Erythroblast (primary cell): ENCODE results near the gene UBR2.
A peak's percentile ranks its signal among the peaks of the same experiment; 100 is the strongest.
"Not testable (repeated sequence)": the region's sequence is repeated elsewhere in the genome, so short reads cannot be mapped to it uniquely, and the experiment has no call there.

Experiments used
- DNase-seq, 2 experiments: peaks; one replicate each; lab custom pipeline; 2025; lab: John Stamatoyannopoulos, UW
- GATA1 ChIP-seq: IDR thresholded peaks from 2 replicates; pipeline ENCODE4 v1.6.1; 2011; ENCODE audit warnings: low read depth, mild to moderate bottlenecking, control low read depth, low read length, moderate library complexity
- POLR2A ChIP-seq: IDR thresholded peaks from 2 replicates; pipeline ENCODE4 v1.6.1; 2011; ENCODE audit warnings: mild to moderate bottlenecking, low read length

UBR2 gene

DNA sequence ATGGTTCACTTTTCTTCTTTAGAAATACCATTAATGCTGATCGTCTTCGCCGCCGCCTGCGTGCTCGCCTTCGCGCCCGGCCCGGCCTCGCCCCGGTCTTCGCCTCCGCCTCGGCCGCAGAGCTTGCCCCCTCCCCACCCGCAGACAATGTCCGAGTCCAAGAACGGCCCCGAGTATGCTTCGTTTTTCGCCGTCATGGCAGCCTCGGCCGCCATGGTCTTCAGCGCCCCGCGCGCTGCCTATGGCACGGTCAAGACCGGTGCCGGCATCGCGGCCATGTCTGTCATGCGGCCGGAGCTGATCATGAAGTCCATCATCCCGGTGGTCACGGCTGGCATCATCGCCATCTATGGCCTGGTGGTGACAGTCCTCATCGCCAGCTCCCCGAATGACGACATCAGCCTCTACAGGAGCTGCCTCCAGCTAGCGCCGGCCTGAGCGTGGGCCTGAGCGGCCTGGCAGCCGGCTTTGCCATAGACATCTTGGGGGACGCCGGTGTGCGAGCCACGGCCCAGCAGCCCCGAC is 163.3 kb downstream of the UBR2 start:
- DNase-seq: peak; percentile 44 to 59
- TF ChIP-seq GATA1 (no peak), POLR2A (no peak)

DNA sequence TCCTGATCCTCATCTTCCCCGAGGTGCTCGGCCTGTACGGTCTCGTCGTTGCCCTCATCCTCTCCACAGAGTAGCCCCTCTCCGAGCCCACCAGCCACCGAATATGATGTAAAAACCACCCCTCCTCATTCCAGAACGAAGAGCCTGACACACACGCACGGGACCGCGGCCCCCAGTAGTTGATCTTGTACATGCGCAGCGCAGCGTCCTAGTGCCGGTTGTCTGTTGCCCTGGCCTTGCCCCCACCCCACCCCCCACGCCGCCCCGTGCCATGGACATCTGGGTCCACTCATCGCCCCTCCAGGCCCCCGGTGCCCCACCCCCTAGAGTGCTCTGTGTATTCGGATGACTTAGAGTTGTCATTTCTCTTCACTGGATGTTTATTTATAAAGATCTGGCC is 163.8 kb downstream of the UBR2 start:
- TF ChIP-seq GATA1 (no peak), POLR2A (no peak)
- DNase-seq: no peak

DNA sequence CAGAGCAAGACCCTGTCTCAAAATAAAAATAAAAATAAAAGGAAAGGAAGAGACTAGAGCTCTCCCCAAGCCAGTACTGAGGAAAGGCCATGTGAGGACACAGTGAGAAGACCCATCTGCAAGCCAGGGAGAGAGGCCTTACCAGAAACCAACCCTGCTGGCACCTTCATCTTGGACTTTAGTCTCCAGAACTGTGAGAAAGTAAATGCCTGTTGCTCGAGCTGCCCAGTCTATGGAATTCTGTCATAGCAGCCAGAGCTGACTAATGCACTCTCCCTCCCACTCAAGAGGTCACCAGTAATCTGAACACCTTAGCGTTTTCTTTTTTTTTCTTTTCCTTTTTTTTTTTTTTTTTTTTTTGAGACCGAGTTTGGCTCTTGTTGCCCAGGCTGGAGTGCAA is 165.9 kb downstream of the UBR2 start:
- TF ChIP-seq GATA1 (no peak), POLR2A (no peak)
- DNase-seq: no peak

DNA sequence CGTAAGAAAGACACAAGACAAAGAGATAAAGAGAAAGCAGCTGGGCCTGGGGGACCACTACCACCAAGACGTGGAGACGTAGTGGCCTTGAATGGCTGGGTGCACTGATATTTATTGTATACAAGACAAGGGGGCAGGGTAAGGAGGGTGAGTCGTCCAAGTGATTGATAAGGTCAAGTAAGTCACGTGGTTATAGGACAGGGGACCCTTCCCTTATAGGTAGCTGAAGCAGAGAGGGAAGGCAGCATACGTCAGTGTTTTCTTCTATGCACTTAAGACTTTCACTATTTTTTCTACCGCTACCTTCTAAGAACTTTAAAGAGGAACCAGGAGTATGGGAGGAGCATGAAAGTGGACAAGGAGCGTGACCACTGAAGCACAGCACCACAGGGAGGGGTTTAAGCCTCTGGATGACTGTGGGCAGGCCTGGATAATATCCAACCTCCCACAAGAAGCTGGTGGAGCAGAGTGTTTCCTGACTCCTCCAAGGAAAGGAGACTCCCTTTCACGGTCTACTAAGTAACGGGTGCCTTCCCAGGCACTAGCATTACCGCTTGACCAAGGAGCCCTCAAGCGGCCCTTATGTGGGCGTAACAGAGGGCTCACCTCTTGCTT is 170.1 kb downstream of the UBR2 start:
- DNase-seq: not testable (repeated sequence)

DNA sequence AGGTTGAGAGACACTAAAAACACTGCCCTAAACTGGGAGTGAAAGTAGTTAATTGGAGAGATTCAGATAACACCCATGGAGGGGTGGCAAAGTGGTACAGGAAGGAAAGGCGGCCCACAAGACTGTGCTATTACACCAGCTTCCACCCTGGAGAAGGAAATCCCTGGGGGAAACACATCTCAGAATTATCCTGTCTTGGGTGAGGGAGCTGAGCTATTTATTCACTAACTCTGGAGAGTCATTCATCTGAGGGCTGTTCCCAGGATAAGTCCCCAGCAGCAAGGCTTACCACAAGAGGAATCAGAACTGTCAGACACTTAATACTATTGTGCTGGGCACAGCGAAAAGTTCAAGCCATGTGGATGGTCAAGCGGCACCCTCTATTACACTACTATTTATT is 172.1 kb downstream of the UBR2 start:
- DNase-seq: no peak
- TF ChIP-seq POLR2A: no peak
- no peak for TF ChIP-seq GATA1

DNA sequence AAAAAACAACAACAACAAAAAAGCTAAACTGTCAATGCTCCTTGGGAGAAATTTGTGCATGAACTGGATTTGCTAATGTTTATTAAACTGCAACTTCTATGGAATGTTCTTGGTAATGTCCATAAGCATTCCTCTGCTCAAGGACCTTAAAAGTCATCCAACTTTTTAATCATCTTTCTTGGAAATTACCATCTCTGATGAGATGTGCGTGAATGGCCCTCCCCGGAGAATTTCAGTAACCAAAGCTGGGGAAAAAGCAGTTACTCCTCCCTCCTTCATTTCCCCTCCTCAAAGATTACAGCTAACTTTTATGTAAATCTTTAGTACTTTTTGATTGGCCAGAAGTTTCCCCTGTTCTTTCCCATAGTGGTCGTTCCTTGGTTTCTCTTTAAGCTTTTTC is 176.9 kb downstream of the UBR2 start:
- DNase-seq: no peak
- TF ChIP-seq GATA1 (no peak), POLR2A (no peak)

DNA sequence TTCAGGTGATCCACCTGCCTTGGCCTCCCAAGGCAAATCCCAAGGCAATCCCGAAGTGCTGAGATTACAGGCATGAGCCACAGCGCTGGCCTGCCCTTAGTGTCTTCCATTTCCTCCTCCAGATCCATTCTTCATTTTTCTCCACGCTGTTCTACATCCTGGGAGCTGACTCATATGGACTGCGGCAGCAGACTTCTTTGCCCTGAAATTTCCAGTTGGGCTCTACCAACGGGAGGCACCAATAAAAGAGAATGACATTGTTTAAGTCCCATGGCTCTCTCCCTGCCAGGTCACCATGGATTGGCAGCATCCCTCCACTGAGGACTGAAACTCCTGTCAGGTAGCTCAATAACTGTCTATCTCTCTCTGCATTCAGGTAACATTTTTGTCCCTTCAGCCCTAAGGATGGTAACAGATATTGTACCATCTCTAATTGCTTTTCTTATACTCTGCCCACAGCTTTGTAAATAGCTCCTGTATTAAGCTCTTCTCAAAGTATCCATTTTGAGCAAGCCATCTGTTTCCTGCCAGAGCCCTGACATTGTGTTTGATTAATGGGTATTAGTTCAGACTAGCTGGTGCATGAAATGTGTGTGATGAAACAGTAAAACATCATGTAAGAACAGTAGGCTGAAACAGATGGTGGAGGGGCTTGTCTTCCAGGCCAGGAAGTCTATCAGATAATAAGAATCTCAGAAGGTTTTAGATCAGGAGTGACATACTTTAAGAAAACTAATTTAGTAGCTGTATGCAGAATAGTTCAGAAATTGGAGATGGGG is 178.5 kb downstream of the UBR2 start:
- no peak for DNase-seq
- TF ChIP-seq POLR2A (no peak), GATA1 (no peak)
